GM23338 (cell line): ENCODE measurements around the gene CYP2W1. TPM values are rescaled to one million over a fixed set of nuclear protein-coding genes. Genes with fewer than 3 reads are reported as not detected.

Experiments used
- REST ChIP-seq: IDR thresholded peaks from one replicate; pipeline ENCODE4 v1.6.1; 2018; ENCODE audit warnings: antibody characterized with exemption; ENCODE audit not compliant: unreplicated experiment
- ZNF462 ChIP-seq: fragments of 250-450 bp; sonication (Bioruptor Pico); IDR thresholded peaks from 2 replicates; pipeline ENCODE4 v1.5.0; 2020; ENCODE audit warnings: mild to moderate bottlenecking, moderate library complexity
- polyA plus RNA-seq: library from polyadenylated mRNA; unstranded; fragments of >200 nt; fragmentation: Nextera tagmentation; extraction: Ambion mirVana; gene quantifications from 2 replicates; pipeline ENCODE4 v1.2.1, GENCODE V29; 2016
- total RNA-seq: library from RNA; depleted of rRNA; stranded (reverse); fragments of >200 nt; shearing (Covaris generic); gene quantifications from 2 replicates; pipeline ENCODE4 v1.2.3, GENCODE V29; 2014

Gene CYP2W1
- total and polyA plus RNA-seq, 2 experiments from 2014 or later, result not detected

- TF ChIP-seq REST (no peak), ZNF462 (CRISPR knock-in tag) (no peak)
These were observed 16.5 kb upstream of the CYP2W1 start (continued) for GRCh38 chr7:966291-967069.
